Fibroblast of lung (primary cell): Measurements from ENCODE around the gene SUZ12.

Experiments
- CTCF ChIP-seq, 2 donors: IDR thresholded peaks in 1 of 2; conservative IDR thresholded peaks in 1 of 2; 1 replicate in 1 of 2; 2 replicates in 1 of 2; pipeline ENCODE4 v1.5.1; 2011 to 2012; ENCODE audit warnings: low read length in 2 of 2, control low read depth in 1 of 2, inconsistent platforms in 1 of 2, low read depth in 1 of 2, mild to moderate bottlenecking in 1 of 2
- EZH2 ChIP-seq: IDR thresholded peaks from 2 replicates; pipeline ENCODE4 v1.5.1; 2012; ENCODE audit warnings: low read length, control low read depth, mild to moderate bottlenecking; ENCODE audit errors: missing control alignments

- TF ChIP-seq CTCF (conservative IDR thresholded peaks at IDR 0.05 in 1 of 2, IDR thresholded peaks at IDR 0.05 in 1 of 2; ENCODE audit: low read depth in 1 of 2, low read length in 2 of 2) (no peak), EZH2 (no peak)
Observed at GRCh38 chr17:31967648-31968047, 30.8 kb downstream of the SUZ12 start.
